GM13977 (cell line): ENCODE results near the gene SUN2.

Source experiments
- DNase-seq: peaks from one replicate; pipeline ENCODE4 v3.0.0; 2012; ENCODE audit warnings: low spot score
- CTCF ChIP-seq: IDR thresholded peaks from 2 replicates; pipeline ENCODE4 v1.5.1; 2012; ENCODE audit warnings: mild to moderate bottlenecking, control low read depth; ENCODE audit not compliant: insufficient read depth; ENCODE audit errors: extremely low read depth, missing control alignments
- in situ Hi-C: fragments of 300-500 bp; cut with MboI; formaldehyde crosslinking; loops from one replicate; pipeline ENCODE4 v1.12.0; 2022; ENCODE audit warnings: low sequenced_read_pairs, low pct_unique_long_range_greater_than_20kb, mixed read lengths, inconsistent platforms; ENCODE audit not compliant: unreplicated experiment

The SUN2 gene

GRCh38 chr22:38761202-38762162, 5.7 kb upstream of the SUN2 start:
- in situ Hi-C loops, result no loop called here
- TF ChIP-seq CTCF, result no peak
- no peak for DNase-seq

GRCh38 chr22:38760477-38761201, 4.8 kb upstream of the SUN2 start:
- TF ChIP-seq CTCF, result no peak
- DNase-seq, result no peak
- in situ Hi-C loops, result no loop called here

- in situ Hi-C loops, result no loop called here
- TF ChIP-seq CTCF, result no peak
- no peak for DNase-seq
These were observed 3.2 kb upstream of the SUN2 start for GRCh38 chr22:38759005-38759404.

GRCh38 chr22:38758276-38758945, 2.6 kb upstream of the SUN2 start:
- in situ Hi-C loops, result no loop called here
- no peak for TF ChIP-seq CTCF
- DNase-seq, result peak; percentile 71

- TF ChIP-seq CTCF, result no peak
- no peak for DNase-seq
- in situ Hi-C loops, result no loop called here
These were observed 1.6 kb upstream of the SUN2 start for GRCh38 chr22:38757464-38757757.

- no peak for DNase-seq
- TF ChIP-seq CTCF, result no peak
- in situ Hi-C loops, result no loop called here
These were observed 1.1 kb upstream of the SUN2 start for GRCh38 chr22:38756711-38757463.
